HTR-8/SVneo (cell line): ENCODE data around the gene ATXN8OS.
A peak's percentile ranks its signal among the peaks of the same experiment; 100 is the strongest.
"Not testable (repeated sequence)": the region's sequence is repeated elsewhere in the genome, so short reads cannot be mapped to it uniquely, and the experiment has no call there.

Experiments
- DNase-seq: peaks from one replicate; pipeline ENCODE4 v3.0.0; 2011; ENCODE audit warnings: low spot score, mixed read lengths; ENCODE audit not compliant: insufficient read length
- FAIRE-seq: peaks from 2 replicates; lab custom pipeline; 2011; peaks lifted over from hg19 to GRCh38; lab: Jason Lieb, UNC

Gene ATXN8OS

DNA sequence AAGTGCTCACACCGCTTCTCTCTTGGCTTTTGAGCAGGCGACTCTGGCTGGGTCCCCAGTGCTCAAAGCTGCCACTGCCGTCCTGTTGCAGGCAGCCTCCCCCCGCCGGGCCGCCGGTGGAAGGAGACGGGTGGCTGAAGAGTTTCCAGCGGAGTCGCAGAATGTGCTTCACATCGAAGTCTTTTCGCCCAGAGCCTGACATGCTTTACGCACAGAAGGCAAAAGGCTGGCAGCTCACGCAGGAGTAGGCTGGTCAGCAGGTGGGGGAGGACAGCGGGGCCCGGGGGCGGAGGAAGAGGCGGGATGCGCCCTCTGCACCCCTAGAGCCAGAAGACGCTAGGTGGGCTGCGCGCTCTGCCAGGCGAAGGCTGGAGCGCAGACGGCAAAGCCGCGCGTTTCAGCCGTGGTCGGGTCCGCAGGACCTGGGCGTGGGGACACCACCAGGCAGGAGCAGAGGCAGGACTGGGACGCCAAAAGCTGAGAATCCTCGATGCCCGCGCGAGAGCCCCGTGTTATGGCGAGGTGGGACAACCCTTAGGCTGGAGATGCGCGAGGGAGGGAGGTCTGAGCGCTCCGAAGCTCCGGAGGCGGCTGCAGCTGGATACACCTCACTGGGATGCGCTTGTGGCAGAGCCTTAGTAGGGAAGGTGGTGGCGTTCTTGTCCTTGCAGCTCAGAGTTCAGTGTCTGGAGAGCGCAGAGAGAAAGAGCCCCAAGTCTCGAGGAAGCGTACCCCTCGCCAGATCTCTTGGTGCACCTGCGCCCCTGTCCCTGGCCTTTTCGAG lies at the start of gene ATXN8OS:
TSS of gene ATXN8OS (plus strand) at position 329 of the 784 bp plus-strand sequence.
- DNase-seq (no peak), FAIRE-seq (no peak)

DNA sequence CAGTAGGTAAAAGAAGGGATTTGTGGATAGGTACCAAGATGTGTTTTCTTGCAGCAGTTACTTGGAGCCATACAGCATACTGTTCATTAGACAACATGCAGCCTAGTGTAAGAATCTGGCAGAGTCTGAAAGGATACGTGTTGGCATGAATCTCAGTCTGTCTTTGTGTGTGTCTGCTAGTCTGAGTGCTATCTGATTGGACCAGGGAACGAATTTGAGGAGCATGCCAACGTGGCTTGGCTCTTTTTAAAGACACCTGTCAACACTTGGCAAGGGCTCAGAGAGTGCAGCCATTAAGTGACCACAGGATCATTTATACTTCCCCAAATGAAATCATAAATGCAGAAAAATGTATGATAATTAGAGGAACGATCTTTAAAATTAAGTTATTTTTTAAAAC lies 27.6 kb upstream of the ATXN8OS start:
- FAIRE-seq, result no peak
- DNase-seq, result no peak

DNA sequence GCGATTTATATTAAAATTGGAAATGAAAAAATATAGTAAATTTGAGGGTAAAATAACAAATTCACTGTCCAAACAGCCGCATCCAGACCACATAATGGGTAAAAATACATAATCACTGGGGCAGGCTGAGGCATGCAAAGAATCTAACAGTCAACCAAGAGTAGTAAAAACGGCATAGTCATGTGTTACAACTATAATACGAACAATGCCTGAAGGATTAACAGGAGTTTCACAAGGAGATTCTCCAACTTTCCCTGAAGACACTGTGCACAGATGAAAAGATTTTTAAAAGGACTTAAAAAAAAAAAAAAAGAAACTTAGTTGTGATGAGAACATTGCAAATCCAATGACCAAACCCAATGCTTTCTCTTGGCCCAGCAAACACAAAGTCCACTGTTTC lies 20.4 kb upstream of the ATXN8OS start:
- FAIRE-seq, result no peak
- no peak for DNase-seq

DNA sequence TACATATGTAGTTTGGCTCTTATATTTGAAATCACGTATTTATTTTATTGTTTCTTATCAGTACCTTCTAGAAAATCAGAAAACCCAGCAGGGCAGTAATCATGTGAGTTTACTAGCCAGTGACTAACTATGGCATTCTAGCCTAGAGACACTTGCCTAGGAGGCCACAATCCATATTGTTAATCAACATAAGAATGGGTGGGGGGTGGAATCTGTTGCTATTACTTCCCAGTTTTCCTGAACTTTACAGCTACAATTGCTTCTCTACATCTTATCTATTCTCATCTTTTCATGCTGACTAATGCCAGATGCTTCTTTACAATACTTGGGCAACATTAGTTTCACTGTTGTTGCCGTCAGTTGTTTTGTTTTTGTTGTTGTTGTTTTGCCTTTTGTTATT lies 18.7 kb upstream of the ATXN8OS start:
- DNase-seq (no peak), FAIRE-seq (no peak)

DNA sequence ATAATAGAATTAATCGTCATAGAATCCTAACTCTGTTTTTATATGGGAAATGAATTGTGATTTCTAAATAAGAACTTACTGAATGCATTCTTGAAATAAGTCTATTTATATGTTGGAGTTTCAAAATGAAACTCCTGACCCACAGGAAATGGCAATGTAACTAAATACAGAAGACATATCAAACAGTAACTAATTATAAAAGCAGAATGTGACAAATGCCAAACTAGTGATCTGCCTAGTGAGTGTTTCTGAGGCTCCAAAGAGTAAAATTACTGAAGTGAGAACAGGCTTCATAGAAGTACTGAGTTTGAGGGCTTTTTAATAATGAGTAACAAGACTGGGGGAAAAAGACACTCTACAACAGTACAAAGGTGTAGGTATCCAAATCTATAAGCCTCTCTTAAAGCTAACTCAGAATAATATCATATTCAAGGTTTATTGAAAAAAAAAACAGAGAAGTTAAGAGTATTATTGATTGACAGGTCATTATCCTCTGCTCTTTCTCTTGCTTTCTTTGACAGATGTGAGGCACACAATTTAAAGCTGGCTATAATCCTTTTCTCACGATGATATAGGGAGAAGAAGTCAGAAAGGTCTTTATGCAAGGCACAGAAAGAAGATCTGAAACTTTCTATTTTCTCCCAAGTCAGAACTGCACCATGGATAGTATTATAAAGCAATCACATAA lies 17.4 kb upstream of the ATXN8OS start:
- no peak for DNase-seq
- FAIRE-seq, result no peak

DNA sequence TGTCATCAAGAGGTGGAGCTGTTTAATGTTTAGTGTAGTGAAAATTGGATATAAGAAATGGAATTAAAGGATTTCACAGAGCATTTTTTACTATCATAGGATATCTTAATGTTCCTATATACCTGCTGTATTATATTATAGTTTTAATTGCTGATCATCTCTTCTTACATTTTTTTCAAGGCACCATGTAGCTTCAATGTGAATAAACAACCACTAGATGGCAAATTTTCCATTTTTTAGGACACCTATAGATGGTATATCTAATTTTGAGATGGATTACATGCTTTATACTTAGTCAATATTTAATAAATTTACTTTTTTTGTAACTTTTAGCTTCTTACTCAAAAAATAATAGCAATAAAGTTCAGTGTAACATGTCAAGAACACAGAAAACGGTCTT lies 9.0 kb upstream of the ATXN8OS start:
- FAIRE-seq (no peak), DNase-seq (no peak)

DNA sequence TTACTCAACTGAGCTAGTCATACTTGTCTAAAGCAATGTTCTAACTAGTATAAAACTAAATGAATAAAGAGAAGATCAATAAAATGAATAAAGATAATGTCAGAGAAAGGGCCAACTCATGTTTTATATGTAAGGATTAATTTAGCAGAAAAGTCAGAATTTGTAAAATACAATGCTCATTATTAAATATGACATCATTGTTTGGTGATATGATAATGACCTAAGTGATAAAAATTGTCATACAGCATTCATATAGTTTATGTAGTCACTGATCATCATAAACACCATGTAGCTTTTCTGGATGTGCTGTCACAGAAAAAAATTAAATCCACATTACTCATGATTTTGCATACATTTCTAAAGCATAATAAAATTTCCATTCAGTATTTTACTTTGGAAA lies 3.1 kb upstream of the ATXN8OS start:
- FAIRE-seq, result no peak
- DNase-seq, result no peak

DNA sequence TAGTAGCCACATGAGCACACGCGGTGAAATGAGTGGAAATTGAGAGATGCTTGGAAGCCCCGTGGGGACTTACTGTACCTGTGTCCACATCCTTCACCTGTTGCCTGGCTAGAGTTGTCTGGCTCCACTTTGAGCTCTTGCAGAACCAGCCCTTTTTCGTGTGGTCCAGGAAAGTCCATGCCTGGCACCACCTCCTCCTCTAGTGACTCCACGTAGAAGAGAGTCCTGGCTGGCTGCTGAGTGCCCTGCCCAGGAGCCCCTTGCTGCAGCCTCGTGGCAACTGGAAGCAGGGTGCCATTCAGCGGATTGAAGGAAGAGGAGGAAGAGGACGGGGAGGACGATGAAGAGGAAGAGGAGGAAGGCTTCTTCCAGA lies 515 bp upstream of the ATXN8OS start:
- FAIRE-seq, result no peak
- no peak for DNase-seq

DNA sequence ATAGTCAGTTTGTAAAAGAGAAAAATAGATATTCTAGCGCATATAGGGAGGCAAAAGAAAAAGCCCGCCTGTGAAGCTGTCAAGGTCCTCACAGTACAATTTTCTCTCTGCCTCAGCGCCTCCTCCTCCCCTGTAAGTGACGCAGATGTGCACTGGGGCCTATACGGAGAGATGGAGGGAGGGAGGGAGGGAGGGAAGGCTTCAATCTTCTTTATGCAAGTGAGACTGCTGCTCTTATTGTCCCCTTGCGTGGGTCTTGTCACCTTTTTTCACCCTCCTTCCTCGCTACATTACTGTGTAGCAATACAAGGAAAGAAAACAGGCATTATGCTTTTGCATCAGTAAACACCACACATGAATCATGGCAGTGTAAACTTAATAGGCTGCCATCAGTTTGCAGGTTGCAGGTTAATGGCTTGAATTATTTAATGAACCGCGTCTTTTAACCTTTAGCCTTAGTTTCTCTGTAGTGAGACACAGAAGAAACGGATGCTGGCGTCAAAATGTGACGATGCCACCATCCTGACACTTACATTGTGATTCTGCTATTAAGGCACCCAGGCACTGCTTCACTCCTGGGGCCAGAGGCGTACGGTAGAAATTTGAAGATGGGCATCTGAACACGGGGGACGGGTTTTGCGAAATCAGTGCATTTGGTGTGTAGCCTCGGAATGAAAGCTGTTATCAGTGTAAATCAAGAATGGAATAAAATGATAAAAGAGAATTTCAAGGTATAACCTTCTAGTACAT lies 905 bp downstream of the ATXN8OS start, which contains the start of gene KLHL1:
TSS of gene KLHL1 (minus strand) at position 97 of the 750 bp plus-strand sequence. CDS start 753 bp downstream, outside the sequence.
- DNase-seq (no peak), FAIRE-seq (no peak)

DNA sequence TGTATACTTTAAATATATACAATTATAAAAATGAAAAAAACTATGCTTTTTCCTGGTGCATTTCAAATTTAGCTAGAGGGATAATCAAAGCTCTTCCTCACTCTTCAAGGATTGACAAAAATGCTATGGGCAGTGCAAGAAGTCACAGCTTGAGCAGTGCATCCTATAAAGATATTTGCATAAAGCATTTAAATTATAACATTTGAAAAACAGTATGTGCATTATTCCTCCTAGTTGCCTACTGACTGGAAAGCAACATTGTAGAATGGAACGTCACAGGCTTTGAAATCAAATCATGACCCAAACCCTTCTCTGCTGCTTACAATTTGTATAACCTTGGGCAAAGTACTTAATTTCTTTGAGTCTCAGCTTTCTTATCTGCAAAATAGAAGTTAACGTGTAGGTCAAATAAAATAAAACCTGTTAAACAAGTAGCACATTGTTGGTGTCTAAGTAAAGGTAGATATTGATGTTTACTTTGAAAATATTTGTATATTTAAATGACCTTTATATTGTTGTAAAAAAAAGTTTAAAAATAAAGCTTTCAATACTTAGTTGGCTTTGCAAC lies 9.8 kb downstream of the ATXN8OS start:
- FAIRE-seq (no peak), DNase-seq (no peak)

DNA sequence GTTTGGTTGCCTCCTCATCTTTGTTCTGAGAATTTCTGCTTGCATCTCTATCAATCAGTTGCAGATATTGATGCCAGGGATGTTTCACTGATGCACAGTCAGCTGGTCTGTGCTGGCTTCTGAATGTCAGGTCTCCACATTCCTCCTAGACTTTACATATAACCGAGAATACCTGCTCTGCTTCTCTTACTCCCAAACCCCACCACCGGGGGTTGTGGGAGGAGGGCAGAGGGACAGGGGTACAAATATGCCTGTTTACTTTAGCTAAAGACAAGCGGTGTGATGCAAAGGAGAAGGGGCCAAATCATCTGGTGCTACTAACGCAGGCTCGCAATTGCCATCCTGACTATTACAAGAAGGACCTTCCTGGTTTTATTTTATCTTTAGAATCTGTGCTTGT lies 18.1 kb downstream of the ATXN8OS start:
- FAIRE-seq (no peak), DNase-seq (no peak)

DNA sequence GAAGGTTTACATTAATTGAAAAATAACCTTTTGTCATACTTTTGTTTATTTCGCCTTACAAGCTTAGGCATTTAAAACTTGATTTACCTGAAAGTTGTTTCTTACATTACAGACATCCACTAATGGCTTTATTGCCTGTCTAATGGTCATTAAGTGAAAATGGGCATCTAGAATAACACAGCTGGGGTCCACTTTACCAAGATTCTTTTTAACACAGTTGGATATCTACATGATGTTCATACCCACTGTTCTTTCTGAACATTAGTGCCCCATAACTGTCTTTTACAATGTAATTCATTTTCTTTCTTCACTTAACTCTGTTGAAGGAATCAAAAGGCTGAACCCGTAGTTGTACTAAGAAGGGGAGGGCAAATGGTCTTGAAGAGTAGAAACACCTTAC lies 20.5 kb downstream of the ATXN8OS start:
- no peak for FAIRE-seq
- DNase-seq, result no peak

DNA sequence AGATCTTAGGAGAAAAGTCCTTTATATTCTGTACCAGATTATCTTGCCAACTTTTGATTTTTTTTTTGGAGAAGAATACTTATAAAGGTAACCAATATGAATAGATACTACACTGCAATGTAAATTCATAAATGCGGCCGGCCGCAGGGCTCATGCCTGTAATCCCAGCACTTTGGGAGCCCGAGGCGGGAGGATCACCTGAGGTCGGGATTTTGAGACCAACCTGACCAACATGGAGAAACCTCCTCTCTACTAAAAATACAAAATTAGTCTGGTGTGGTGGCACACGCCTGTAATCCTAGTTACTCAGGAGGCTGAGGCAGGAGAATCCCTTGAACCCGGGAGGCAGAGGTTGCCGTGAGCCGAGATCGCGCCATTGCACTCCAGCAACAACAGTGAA lies 35.0 kb downstream of the ATXN8OS start:
- not testable (repeated sequence) for FAIRE-seq, DNase-seq

DNA sequence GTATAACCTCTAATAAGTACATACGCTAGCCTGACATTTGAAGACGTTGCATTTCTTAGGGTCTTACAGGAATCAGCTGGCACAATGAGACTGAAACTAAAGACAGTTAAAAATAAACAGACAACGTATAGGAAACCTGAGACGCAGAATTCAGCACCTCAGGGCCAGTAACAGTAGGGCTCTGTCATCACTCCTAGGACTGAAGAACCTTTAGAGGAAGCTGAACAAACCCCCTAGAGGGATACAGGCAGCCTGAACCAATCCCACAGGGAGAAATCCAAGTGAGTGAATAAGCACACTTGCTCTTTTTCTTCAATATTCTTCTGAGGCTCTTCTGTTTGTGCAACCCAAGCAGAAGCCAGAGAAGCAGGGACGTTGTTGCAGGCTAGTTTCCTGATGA lies 54.5 kb downstream of the ATXN8OS start:
- DNase-seq (peak; percentile 0), FAIRE-seq (no peak)

DNA sequence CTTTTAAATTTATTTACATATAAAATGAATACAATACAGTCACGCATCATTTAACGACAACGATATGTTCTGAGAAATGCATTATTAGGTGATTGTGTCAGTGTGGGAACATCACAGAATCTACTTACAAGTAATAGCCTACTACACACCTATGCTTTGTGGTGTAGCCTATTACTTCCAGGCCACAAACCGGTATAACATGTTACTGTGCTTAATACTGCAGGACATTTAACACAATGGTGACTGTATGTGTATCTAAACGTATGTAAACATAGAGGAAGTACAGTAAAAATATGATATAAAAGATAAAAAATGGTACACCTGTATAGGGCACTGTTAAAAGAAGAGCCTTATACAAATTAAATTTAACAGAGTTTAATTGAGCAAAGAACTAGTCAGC lies 63.1 kb downstream of the ATXN8OS start:
- FAIRE-seq, result no peak
- no peak for DNase-seq

DNA sequence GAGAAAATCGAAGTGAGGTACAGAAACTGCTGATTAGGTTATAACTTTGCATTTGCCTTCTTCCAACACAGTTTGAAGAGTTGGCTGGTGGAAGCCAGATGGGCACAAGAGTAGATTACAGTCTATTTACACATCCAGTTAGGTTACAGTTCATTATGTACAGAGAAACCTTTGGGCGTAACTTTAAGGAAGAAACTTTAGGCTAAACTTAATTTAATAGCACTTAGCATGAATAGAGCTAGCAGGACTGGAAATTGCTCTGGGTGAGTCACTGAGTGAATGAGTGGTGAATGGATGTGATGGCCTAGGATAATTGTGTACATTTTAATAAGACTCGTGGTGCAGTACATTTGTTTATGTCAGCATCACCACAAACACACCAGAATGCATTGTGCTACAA lies 63.5 kb downstream of the ATXN8OS start:
- no peak for DNase-seq
- no peak for FAIRE-seq

DNA sequence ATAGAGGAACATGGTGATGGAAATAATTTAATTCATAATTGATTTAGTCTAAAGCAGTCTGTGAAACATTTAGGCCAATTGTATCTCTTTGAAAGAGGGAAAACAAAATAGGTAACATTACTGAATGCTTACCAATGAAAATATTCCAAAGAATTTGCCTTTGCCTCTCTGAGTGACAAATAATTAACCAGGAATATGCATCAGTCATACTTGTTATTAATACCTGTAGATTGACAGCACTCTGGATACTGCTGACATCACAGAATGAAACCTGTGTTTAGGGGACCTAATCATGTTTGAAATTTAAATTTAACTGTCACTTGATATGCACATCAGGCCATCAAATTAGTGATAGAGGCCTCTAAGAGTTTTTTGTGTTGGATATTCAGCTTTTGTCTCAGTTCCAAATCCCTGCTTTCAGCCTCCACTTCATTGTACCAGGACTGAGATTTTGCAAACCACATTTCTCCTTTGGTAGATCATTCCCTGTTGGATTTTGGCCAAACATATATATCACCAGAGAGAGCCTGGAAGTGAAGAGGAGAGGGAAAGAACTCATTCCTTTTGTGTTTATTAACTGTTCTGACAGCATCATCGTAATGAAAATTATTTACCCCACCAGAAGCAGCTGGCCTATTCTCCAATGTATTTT lies 65.4 kb downstream of the ATXN8OS start:
- FAIRE-seq, result no peak
- DNase-seq, result no peak

DNA sequence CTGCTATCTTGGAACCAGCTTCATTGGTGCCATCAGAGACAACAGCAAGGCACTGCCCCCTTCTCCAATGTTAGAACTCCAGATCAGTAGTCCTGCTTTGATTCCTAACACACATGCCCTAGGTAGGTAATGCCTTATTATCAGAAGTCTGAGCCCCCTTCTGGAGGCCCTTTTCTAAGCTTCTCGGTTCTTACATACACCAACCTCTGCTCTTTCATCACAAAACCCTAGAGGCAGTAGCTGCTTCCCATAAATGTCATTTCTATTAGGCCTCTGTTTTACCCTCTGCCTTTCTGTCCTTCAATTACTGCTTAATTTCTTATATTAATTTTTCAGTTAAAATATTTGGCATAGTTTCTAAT lies 66.0 kb downstream of the ATXN8OS start:
- FAIRE-seq (no peak), DNase-seq (no peak)

DNA sequence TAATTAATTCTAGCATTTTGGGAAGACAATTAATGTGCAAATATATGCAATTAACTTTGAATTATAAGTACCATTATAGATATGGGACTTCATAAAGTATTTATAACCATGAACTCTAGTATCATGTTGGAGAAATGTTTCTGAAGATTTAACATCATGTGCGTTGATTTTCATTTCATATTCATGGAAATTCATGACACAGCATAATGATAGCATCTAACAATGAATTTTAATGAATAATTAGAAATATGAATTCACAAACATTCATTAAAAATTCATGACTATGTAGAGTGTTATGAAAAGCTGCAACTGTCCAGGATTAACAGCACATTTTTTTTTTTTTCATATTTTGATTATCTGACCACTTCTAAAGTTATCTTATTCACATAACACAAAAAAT lies 70.7 kb downstream of the ATXN8OS start:
- FAIRE-seq, result no peak

More for the DNA sequence above, 70.7 kb downstream of the ATXN8OS start:
- DNase-seq, result no peak
